Neural cell (in vitro differentiated cells): Measurements from ENCODE around the gene MRPS35. TPM values are rescaled to one million over a fixed set of nuclear protein-coding genes. Genes with fewer than 3 reads are reported as not detected.

Experiments used
- H2AFZ ChIP-seq: fragments of 200-600, 300-800 bp; sonication (generic), shearing (Covaris generic); 2 replicates; pipeline ENCODE4 v1.6.0; 2014; ENCODE audit warnings: low read depth, mild to moderate bottlenecking, antibody characterized with exemption, low read length, moderate library complexity
- H3F3A ChIP-seq: fragments of 200-600 bp; shearing (Covaris generic); 2 replicates; pipeline ENCODE4 v1.6.1; 2016; ENCODE audit warnings: mild to moderate bottlenecking, moderate library complexity, mixed read lengths, antibody characterized with exemption, low read length; ENCODE audit not compliant: insufficient read depth, poor library complexity, severe bottlenecking
- H3K27ac ChIP-seq: fragments of 200-600, 300-800 bp; sonication (generic), shearing (Covaris generic); 2 replicates; pipeline ENCODE4 v1.5.1; 2014; ENCODE audit warnings: mild to moderate bottlenecking, low read length, moderate library complexity
- H3K27me3 ChIP-seq: fragments of 300-800, 200-600 bp; sonication (generic), shearing (Covaris generic); 2 replicates; pipeline ENCODE4 v1.6.0; 2014; ENCODE audit warnings: mild to moderate bottlenecking, low read depth, low read length, moderate library complexity; ENCODE audit not compliant: insufficient read depth
- H3K36me3 ChIP-seq: fragments of 300-800, 200-600 bp; sonication (generic), shearing (Covaris generic); 2 replicates; pipeline ENCODE4 v1.5.1; 2014; ENCODE audit warnings: mild to moderate bottlenecking, antibody characterized with exemption, low read length, moderate library complexity; ENCODE audit not compliant: insufficient read depth
- H3K4me2 ChIP-seq: fragments of 300-800, 200-600 bp; sonication (generic), shearing (Covaris generic); 2 replicates; pipeline ENCODE4 v1.6.0; 2014; ENCODE audit warnings: mild to moderate bottlenecking, low read length
- H3K4me3 ChIP-seq: fragments of 300-800, 200-600 bp; sonication (generic), shearing (Covaris generic); 2 replicates; pipeline ENCODE4 v1.5.1; 2014; ENCODE audit warnings: mild to moderate bottlenecking, low read length, moderate library complexity
- H3K79me2 ChIP-seq: fragments of 200-600 bp; shearing (Covaris generic); replicated peaks from 2 replicates; pipeline ENCODE4 v1.6.0; 2014; ENCODE audit warnings: mild to moderate bottlenecking, low read length, moderate library complexity; ENCODE audit not compliant: insufficient read depth
- H3K9ac ChIP-seq: fragments of 300-800, 200-600 bp; sonication (generic), shearing (Covaris generic); 2 replicates; pipeline ENCODE4 v1.6.1; 2016; ENCODE audit warnings: mild to moderate bottlenecking, low read length, mixed read lengths
- H3K9me2 ChIP-seq: fragments of 200-600 bp; shearing (Covaris generic); 2 replicates; pipeline ENCODE4 v1.6.1; 2016; ENCODE audit warnings: mild to moderate bottlenecking, low read length, mixed read lengths; ENCODE audit not compliant: insufficient read depth
- H3K9me3 ChIP-seq: fragments of 200-600, 300-800 bp; sonication (generic), shearing (Covaris generic); 2 replicates; pipeline ENCODE4 v1.6.1; 2016; ENCODE audit warnings: mild to moderate bottlenecking, mixed run types, low read length, moderate library complexity, mixed read lengths
- H4K20me1 ChIP-seq: fragments of 200-600 bp; shearing (Covaris generic); 2 replicates; pipeline ENCODE4 v1.6.1; 2016; ENCODE audit warnings: mild to moderate bottlenecking, mixed run types; ENCODE audit not compliant: insufficient read depth
- EP300 ChIP-seq: fragments of 450-650 bp; conservative IDR thresholded peaks from 2 replicates; pipeline ENCODE4 v1.6.1; 2014; ENCODE audit warnings: antibody characterized with exemption, mild to moderate bottlenecking, moderate library complexity; ENCODE audit not compliant: poor library complexity, severe bottlenecking
- EZH2 ChIP-seq: fragments of 200-600, 300-800 bp; shearing (Covaris generic), sonication (generic); IDR thresholded peaks from 2 replicates; pipeline ENCODE4 v1.6.1; 2014; ENCODE audit warnings: antibody characterized with exemption, low read length, borderline replicate concordance, mild to moderate bottlenecking; ENCODE audit not compliant: insufficient read depth, poor library complexity, severe bottlenecking
- MXI1 ChIP-seq: fragments of 450-650 bp; conservative IDR thresholded peaks from 2 replicates; pipeline ENCODE4 v1.6.1; 2014; ENCODE audit warnings: antibody characterized with exemption, mild to moderate bottlenecking; ENCODE audit not compliant: poor library complexity, severe bottlenecking
- POLR2AphosphoS5 ChIP-seq: IDR thresholded peaks from 2 replicates; pipeline ENCODE4 v1.6.1; 2012
- RAD21 ChIP-seq: fragments of 450-650 bp; conservative IDR thresholded peaks from 2 replicates; pipeline ENCODE4 v1.6.1; 2014; ENCODE audit warnings: antibody characterized with exemption, mild to moderate bottlenecking, moderate library complexity
- SMC3 ChIP-seq: fragments of 450-650 bp; conservative IDR thresholded peaks from 2 replicates; pipeline ENCODE4 v1.6.1; 2014; ENCODE audit warnings: antibody characterized with exemption, mild to moderate bottlenecking, moderate library complexity; ENCODE audit not compliant: poor library complexity
- TAF1 ChIP-seq: IDR thresholded peaks from 2 replicates; pipeline ENCODE4 v1.6.1; 2012; ENCODE audit warnings: low read depth
- polyA plus RNA-seq: library from polyadenylated mRNA; depleted of rRNA; stranded (reverse); fragments of >200 nt; gene quantifications from 2 replicates; pipeline ENCODE4 v1.2.3, GENCODE V29; 2014
- TF ChIP-seq, protein P1 (sequence below): fragments of 450-650 bp; IDR thresholded peaks from 2 replicates; pipeline ENCODE4 v1.5.1; 2014; ENCODE audit warnings: antibody characterized with exemption, mild to moderate bottlenecking, moderate library complexity; ENCODE audit not compliant: poor library complexity, severe bottlenecking
- TF ChIP-seq, protein P2 (sequence below): IDR thresholded peaks from 2 replicates; pipeline ENCODE4 v1.6.1; 2012; ENCODE audit warnings: borderline replicate concordance

Gene MRPS35
- polyA plus RNA-seq, 1 donor from 2014 or later, result 105 TPM

DNA sequence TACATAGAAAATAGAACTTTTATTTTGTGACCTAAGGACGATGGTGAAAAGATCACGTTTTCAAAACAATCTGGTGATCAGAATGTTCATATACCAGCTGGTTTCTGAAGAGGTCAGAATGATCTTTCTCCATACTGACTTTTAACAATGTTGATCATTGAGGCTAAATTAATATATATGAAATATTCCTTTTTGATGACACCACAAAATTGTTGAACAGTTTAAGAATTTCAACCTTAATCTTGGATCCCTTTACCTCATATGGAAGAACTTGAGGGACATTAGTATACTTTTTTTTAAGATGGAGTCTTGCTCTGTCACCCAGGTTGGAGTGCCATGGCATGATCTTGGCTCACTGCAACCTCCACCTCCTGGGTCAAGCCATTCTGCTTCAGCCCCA, 17.2 kb upstream of the MRPS35 start:
- no peak for TF ChIP-seq TAF1
- TF ChIP-seq SMC3, result no peak
- no peak for TF ChIP-seq EP300
- TF ChIP-seq, protein P1, sequence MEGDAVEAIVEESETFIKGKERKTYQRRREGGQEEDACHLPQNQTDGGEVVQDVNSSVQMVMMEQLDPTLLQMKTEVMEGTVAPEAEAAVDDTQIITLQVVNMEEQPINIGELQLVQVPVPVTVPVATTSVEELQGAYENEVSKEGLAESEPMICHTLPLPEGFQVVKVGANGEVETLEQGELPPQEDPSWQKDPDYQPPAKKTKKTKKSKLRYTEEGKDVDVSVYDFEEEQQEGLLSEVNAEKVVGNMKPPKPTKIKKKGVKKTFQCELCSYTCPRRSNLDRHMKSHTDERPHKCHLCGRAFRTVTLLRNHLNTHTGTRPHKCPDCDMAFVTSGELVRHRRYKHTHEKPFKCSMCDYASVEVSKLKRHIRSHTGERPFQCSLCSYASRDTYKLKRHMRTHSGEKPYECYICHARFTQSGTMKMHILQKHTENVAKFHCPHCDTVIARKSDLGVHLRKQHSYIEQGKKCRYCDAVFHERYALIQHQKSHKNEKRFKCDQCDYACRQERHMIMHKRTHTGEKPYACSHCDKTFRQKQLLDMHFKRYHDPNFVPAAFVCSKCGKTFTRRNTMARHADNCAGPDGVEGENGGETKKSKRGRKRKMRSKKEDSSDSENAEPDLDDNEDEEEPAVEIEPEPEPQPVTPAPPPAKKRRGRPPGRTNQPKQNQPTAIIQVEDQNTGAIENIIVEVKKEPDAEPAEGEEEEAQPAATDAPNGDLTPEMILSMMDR, result no peak
- no peak for TF ChIP-seq MXI1
- no peak for TF ChIP-seq RAD21
- TF ChIP-seq, protein P2, sequence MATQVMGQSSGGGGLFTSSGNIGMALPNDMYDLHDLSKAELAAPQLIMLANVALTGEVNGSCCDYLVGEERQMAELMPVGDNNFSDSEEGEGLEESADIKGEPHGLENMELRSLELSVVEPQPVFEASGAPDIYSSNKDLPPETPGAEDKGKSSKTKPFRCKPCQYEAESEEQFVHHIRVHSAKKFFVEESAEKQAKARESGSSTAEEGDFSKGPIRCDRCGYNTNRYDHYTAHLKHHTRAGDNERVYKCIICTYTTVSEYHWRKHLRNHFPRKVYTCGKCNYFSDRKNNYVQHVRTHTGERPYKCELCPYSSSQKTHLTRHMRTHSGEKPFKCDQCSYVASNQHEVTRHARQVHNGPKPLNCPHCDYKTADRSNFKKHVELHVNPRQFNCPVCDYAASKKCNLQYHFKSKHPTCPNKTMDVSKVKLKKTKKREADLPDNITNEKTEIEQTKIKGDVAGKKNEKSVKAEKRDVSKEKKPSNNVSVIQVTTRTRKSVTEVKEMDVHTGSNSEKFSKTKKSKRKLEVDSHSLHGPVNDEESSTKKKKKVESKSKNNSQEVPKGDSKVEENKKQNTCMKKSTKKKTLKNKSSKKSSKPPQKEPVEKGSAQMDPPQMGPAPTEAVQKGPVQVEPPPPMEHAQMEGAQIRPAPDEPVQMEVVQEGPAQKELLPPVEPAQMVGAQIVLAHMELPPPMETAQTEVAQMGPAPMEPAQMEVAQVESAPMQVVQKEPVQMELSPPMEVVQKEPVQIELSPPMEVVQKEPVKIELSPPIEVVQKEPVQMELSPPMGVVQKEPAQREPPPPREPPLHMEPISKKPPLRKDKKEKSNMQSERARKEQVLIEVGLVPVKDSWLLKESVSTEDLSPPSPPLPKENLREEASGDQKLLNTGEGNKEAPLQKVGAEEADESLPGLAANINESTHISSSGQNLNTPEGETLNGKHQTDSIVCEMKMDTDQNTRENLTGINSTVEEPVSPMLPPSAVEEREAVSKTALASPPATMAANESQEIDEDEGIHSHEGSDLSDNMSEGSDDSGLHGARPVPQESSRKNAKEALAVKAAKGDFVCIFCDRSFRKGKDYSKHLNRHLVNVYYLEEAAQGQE, result no peak
- TF ChIP-seq POLR2AphosphoS5, result no peak
- no peak for TF ChIP-seq EZH2
- no peaks in the 10 kb centered on the region for H3F3A ChIP-seq
- H3K9me3 ChIP-seq, result no peaks in the 10 kb centered on the region
- no peaks in the 10 kb centered on the region for H3K27me3 ChIP-seq
- no peaks in the 10 kb centered on the region for H3K36me3 ChIP-seq
- H3K4me2 ChIP-seq, result no peak overlapping the region
- H3K27ac ChIP-seq, result no peak overlapping the region
- no peaks in the 10 kb centered on the region for H3K79me2 ChIP-seq
- H3K9ac ChIP-seq, result no peak overlapping the region
- no peaks in the 10 kb centered on the region for H3K9me2 ChIP-seq
- no peak overlapping the region for H3K4me3 ChIP-seq
- H4K20me1 ChIP-seq, result no peaks in the 10 kb centered on the region
- no peak overlapping the region for H2AFZ ChIP-seq

DNA sequence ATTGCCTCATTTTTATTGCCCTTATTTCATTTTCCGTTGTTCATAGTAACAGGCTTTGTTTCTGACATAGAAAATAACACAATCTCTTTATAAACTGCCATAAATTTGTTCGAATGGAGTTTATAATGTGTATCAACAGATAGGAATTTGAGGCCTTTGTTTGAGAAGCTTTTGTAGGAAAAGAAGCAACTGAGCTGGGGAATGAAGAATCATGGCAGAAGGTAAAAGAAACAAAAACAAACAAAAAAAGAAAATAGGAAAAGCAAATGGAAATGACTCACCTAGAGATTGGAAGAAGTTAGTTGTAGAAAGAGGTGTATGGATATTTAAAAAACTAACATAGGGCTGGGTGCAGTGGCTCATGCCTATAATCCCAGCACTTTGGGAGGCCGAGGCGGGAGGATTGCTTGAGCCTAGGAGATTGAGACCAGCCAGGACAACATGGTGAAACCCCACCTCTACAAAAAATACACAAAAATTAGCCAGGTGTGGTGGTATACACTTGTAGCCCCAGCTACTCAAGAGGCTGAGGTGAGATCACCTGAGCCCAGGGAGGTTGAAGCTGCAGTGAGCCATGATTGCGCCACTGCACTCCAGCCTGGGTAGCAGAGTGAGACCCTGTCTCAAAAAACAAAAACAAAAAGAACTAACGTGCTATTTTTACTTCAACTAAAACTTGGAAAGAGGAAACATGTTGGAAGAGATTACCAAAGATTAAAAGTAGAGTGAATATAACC, 14.9 kb upstream of the MRPS35 start:
- no peaks in the 10 kb centered on the region for H3K36me3 ChIP-seq
- no peaks in the 10 kb centered on the region for H3K79me2 ChIP-seq
- H3K9me3 ChIP-seq, result no peaks in the 10 kb centered on the region
- H3K27me3 ChIP-seq, result no peaks in the 10 kb centered on the region
- no peak for TF ChIP-seq POLR2AphosphoS5
- TF ChIP-seq, protein P2, result no peak
- TF ChIP-seq RAD21, result no peak
- no peak for TF ChIP-seq TAF1
- H3F3A ChIP-seq, result no peaks in the 10 kb centered on the region
- no peak overlapping the region for H3K9ac ChIP-seq
- no peak overlapping the region for H3K4me3 ChIP-seq
- no peaks in the 10 kb centered on the region for H3K9me2 ChIP-seq
- no peak overlapping the region for H2AFZ ChIP-seq
- H3K4me2 ChIP-seq, result no peak overlapping the region
- H4K20me1 ChIP-seq, result no peaks in the 10 kb centered on the region
- no peak overlapping the region for H3K27ac ChIP-seq
